ENCODE data around the gene CLDN3.
A peak's percentile ranks its signal among the peaks of the same experiment; 100 is the strongest.

The CLDN3 gene

GRCh38 chr7:73761854-73762658, 8.0 kb downstream of the CLDN3 start:
- H3K36me3 Mint-ChIP-seq (ENCODE audit: low read depth), result no peaks in the 10 kb centered on the region
- DNase-seq (ENCODE audit: low spot score), result no peak
- peaks cover 2% of the 10 kb centered on the region for H3K27me3 Mint-ChIP-seq (ENCODE audit: low read depth)
- H3K4me3 Mint-ChIP-seq, result no peak overlapping the region
- no peaks in the 10 kb centered on the region for H3K4me1 Mint-ChIP-seq (ENCODE audit: low read depth)
- H3K9me3 Mint-ChIP-seq, result no peaks in the 10 kb centered on the region
- no peak overlapping the region for H3K27ac Mint-ChIP-seq

- no peaks in the 10 kb centered on the region for H3K9me3 Mint-ChIP-seq
- H3K27me3 Mint-ChIP-seq (ENCODE audit: low read depth), result no peaks in the 10 kb centered on the region
- DNase-seq (ENCODE audit: low spot score), result no peak
- no peak overlapping the region for H3K27ac Mint-ChIP-seq
- H3K36me3 Mint-ChIP-seq (ENCODE audit: low read depth), result no peaks in the 10 kb centered on the region
- no peaks in the 10 kb centered on the region for H3K4me1 Mint-ChIP-seq (ENCODE audit: low read depth)
- no peak overlapping the region for H3K4me3 Mint-ChIP-seq
These were observed 11.4 kb downstream of the CLDN3 start for GRCh38 chr7:73758581-73759138.

GRCh38 chr7:73749931-73750776, 19.9 kb downstream of the CLDN3 start:
- Mint-ChIP-seq H3K36me3 (ENCODE audit: low read depth) (no peaks in the 10 kb centered on the region), H3K27ac (no peak overlapping the region), H3K27me3 (ENCODE audit: low read depth) (peaks cover 5% of the 10 kb centered on the region), H3K4me1 (ENCODE audit: low read depth) (no peaks in the 10 kb centered on the region), H3K9me3 (no peaks in the 10 kb centered on the region), H3K4me3 (no peak overlapping the region)
- DNase-seq (ENCODE audit: low spot score), result no peak

GRCh38 chr7:73746378-73746777, 23.7 kb downstream of the CLDN3 start:
- no peak overlapping the region for H3K4me3 Mint-ChIP-seq
- H3K27me3 Mint-ChIP-seq (ENCODE audit: low read depth), result peaks cover 5% of the 10 kb centered on the region
- no peaks in the 10 kb centered on the region for H3K36me3 Mint-ChIP-seq (ENCODE audit: low read depth)
- no peak overlapping the region for H3K27ac Mint-ChIP-seq
- no peak for DNase-seq (ENCODE audit: low spot score)
- H3K9me3 Mint-ChIP-seq, result no peaks in the 10 kb centered on the region
- no peaks in the 10 kb centered on the region for H3K4me1 Mint-ChIP-seq (ENCODE audit: low read depth)

- no peaks in the 10 kb centered on the region for H3K9me3 Mint-ChIP-seq
- H3K27ac Mint-ChIP-seq, result no peak overlapping the region
- H3K27me3 Mint-ChIP-seq (ENCODE audit: low read depth), result no peaks in the 10 kb centered on the region
- no peaks in the 10 kb centered on the region for H3K36me3 Mint-ChIP-seq (ENCODE audit: low read depth)
- peaks cover 2% of the 10 kb centered on the region for H3K4me1 Mint-ChIP-seq (ENCODE audit: low read depth)
- no peak for DNase-seq (ENCODE audit: low spot score)
- no peak overlapping the region for H3K4me3 Mint-ChIP-seq
These were observed 27.1 kb downstream of the CLDN3 start for GRCh38 chr7:73742753-73743641.

GRCh38 chr7:73742338-73742752, 27.7 kb downstream of the CLDN3 start:
- H3K4me3 Mint-ChIP-seq, result no peak overlapping the region
- no peaks in the 10 kb centered on the region for H3K36me3 Mint-ChIP-seq (ENCODE audit: low read depth)
- peaks cover 5% of the 10 kb centered on the region for H3K4me1 Mint-ChIP-seq (ENCODE audit: low read depth)
- H3K9me3 Mint-ChIP-seq, result no peaks in the 10 kb centered on the region
- H3K27me3 Mint-ChIP-seq (ENCODE audit: low read depth), result no peaks in the 10 kb centered on the region
- DNase-seq (ENCODE audit: low spot score), result no peak
- no peak overlapping the region for H3K27ac Mint-ChIP-seq

GRCh38 chr7:73741600-73741999, 28.5 kb downstream of the CLDN3 start:
- no peak overlapping the region for H3K4me3 Mint-ChIP-seq
- H3K9me3 Mint-ChIP-seq, result no peaks in the 10 kb centered on the region
- DNase-seq (ENCODE audit: low spot score), result no peak
- H3K27me3 Mint-ChIP-seq (ENCODE audit: low read depth), result no peaks in the 10 kb centered on the region
- peaks cover 5% of the 10 kb centered on the region for H3K4me1 Mint-ChIP-seq (ENCODE audit: low read depth)
- no peak overlapping the region for H3K27ac Mint-ChIP-seq
- no peaks in the 10 kb centered on the region for H3K36me3 Mint-ChIP-seq (ENCODE audit: low read depth)

GRCh38 chr7:73740771-73741170, 29.3 kb downstream of the CLDN3 start:
- Mint-ChIP-seq H3K27me3 (ENCODE audit: low read depth) (no peaks in the 10 kb centered on the region), H3K9me3 (no peaks in the 10 kb centered on the region), H3K4me1 (ENCODE audit: low read depth) (peaks cover 5% of the 10 kb centered on the region), H3K4me3 (peak overlapping the region; percentile 43), H3K27ac (no peak overlapping the region), H3K36me3 (ENCODE audit: low read depth) (peaks cover 3% of the 10 kb centered on the region)
- DNase-seq (ENCODE audit: low spot score), result no peak

GRCh38 chr7:73740212-73740611, 29.9 kb downstream of the CLDN3 start:
- peaks cover 5% of the 10 kb centered on the region for H3K4me1 Mint-ChIP-seq (ENCODE audit: low read depth)
- H3K27ac Mint-ChIP-seq, result no peak overlapping the region
- H3K27me3 Mint-ChIP-seq (ENCODE audit: low read depth), result no peaks in the 10 kb centered on the region
- H3K36me3 Mint-ChIP-seq (ENCODE audit: low read depth), result peaks cover 3% of the 10 kb centered on the region
- peak overlapping the region; percentile 43 for H3K4me3 Mint-ChIP-seq
- H3K9me3 Mint-ChIP-seq, result no peaks in the 10 kb centered on the region
- no peak for DNase-seq (ENCODE audit: low spot score)

GRCh38 chr7:73739387-73739767, 30.7 kb downstream of the CLDN3 start:
- H3K4me3 Mint-ChIP-seq, result peak overlapping the region; percentile 95
- H3K9me3 Mint-ChIP-seq, result no peaks in the 10 kb centered on the region
- no peaks in the 10 kb centered on the region for H3K27me3 Mint-ChIP-seq (ENCODE audit: low read depth)
- peaks cover 7% of the 10 kb centered on the region for H3K4me1 Mint-ChIP-seq (ENCODE audit: low read depth)
- H3K27ac Mint-ChIP-seq, result peak overlapping the region; percentile 83
- H3K36me3 Mint-ChIP-seq (ENCODE audit: low read depth), result peaks cover 3% of the 10 kb centered on the region
- no peak for DNase-seq (ENCODE audit: low spot score)

GRCh38 chr7:73738612-73739386, 31.3 kb downstream of the CLDN3 start, which contains the start of gene ABHD11:
ABHD11 (minus strand) TSS chr7:73738802; CDS start chr7:73738770, 32 bp downstream.
- Mint-ChIP-seq H3K4me3 (peak within 1 kb of the TSS; percentile 95), H3K27ac (peak within 1 kb of the TSS; percentile 97), H3K36me3 (ENCODE audit: low read depth) (peaks cover 3% of the 10 kb centered on the region), H3K27me3 (ENCODE audit: low read depth) (no peaks in the 10 kb centered on the region), H3K9me3 (no peaks in the 10 kb centered on the region), H3K4me1 (ENCODE audit: low read depth) (peaks cover 7% of the 10 kb centered on the region)
- DNase-seq (ENCODE audit: low spot score), result peak; percentile 94

GRCh38 chr7:73738220-73738611, 31.9 kb downstream of the CLDN3 start:
- peak overlapping the region; percentile 97 for H3K27ac Mint-ChIP-seq

More at GRCh38 chr7:73738220-73738611, 31.9 kb downstream of the CLDN3 start:
- DNase-seq (ENCODE audit: low spot score), result peak; percentile 39
- Mint-ChIP-seq H3K27me3 (ENCODE audit: low read depth) (no peaks in the 10 kb centered on the region), H3K36me3 (ENCODE audit: low read depth) (peaks cover 3% of the 10 kb centered on the region), H3K4me3 (peak overlapping the region; percentile 95), H3K9me3 (no peaks in the 10 kb centered on the region), H3K4me1 (ENCODE audit: low read depth) (peaks cover 7% of the 10 kb centered on the region)

Measured in T-helper 2 cell treated with Interferon-gamma antibody and Interleukin-4, amounts not matched to agents 5 μg/mL and 100 μg/mL, for 36 hours (primary cell).